ENCODE measurements around the gene GADD45B.
A peak's percentile ranks its signal among the peaks of the same experiment; 100 is the strongest.
"Not testable (repeated sequence)": the region's sequence is repeated elsewhere in the genome, so short reads cannot be mapped to it uniquely, and the experiment has no call there.

GADD45B gene

DNA sequence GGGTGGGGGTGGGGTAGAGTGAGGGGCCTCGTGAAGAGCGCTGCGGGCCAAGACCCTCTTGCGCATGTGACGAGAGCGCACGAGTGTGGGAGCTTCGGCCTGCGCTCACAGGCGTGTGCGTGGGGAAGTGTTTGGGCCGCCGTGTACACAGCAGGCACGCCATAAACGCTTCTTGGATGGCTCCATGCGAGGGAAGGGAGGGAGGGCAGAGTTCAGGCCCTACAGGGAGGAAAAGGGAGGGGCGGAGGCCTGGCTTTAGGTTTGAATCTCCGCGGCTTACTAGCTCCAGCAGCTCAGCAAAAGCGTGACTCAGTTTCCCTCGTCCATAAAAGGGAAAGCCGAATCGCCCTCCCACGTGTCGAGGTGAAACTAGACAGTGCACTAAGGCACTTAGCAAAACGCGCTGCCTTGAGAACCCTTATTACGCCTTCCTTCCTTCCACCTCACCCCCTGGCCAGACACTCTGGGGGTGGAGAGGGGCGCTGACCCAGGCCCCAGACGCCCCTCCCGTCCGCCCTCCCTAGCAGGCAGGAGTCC lies 12.5 kb downstream of the GADD45B start:
- no peak for DNase-seq (ENCODE audit: low read depth)

GRCh38 chr19:2488942-2489731 lies 13.2 kb downstream of the GADD45B start:
- peak; percentile 50 for DNase-seq (ENCODE audit: low read depth)

DNA sequence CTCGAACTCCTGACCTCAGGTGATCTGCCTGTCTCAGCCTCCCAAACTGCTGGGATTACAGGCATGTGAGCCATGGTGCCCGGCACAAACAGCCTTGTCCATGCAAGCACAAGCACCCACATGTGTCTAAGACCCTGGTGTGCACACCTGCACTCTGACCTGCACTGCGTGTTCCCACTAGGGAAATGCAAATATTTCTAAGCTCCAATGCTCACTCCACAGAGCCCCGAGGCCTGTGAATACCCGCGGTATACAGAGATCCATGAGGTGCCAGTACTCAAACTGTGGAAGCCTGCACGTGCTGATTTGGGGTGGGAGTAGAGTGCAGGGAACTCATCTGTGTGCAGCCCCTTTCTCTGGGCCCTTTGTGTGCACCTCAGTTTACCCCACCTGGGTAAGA lies 14.7 kb downstream of the GADD45B start:
- DNase-seq (ENCODE audit: low read depth) = no peak

DNA sequence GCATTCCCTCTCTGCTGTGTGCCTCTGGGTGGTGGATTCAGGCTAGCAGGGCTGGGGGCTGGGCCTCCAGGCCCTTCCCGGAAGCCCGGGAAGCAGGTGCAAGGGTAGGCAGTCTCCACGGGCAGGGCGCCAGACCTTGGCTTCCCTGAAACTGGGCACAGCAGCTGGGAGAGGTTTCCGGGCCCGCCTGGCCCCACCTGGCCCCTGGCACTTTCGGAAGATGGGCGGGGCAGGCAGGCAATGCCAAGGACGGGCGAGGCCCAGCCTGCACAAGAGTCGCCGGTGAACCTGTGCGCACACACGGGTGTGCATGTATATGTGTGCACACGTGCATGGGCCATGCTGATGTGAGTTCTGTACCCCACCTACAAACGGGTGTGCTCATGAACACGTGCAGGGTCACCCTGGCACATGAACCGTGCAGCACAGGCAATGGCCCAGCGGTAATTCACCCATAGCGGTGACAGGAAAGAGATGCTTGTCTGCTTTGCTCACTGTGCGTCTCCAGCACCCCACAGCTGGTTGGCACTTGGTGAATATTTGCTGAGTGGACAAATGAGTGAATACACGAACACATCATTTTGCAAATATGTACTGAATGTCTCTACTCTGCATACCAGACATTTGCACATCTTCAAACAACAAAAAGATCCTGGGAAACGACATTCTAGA lies 15.3 kb downstream of the GADD45B start:
- DNase-seq (ENCODE audit: low read depth) = peak; percentile 88

DNA sequence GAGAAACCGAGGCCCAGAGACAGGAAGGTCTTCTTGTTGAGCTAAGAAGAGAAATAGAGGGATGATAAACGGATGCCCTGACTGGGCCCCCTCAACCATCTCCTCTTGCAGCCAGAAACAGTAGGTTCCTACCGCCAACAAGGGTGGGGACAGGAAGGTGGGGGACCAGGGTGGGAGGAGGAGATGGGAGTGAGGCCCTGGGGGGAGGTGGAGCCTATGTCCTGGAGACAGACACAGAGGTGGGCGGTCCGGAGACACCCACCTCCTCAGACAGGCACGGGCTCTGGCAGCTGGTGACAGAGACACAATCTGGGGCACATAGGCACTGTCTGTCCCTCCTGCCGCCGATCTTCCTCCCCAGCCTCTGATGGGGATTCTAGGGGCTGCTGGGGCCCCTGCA lies 16.9 kb downstream of the GADD45B start:
- DNase-seq (ENCODE audit: low read depth) = no peak

DNA sequence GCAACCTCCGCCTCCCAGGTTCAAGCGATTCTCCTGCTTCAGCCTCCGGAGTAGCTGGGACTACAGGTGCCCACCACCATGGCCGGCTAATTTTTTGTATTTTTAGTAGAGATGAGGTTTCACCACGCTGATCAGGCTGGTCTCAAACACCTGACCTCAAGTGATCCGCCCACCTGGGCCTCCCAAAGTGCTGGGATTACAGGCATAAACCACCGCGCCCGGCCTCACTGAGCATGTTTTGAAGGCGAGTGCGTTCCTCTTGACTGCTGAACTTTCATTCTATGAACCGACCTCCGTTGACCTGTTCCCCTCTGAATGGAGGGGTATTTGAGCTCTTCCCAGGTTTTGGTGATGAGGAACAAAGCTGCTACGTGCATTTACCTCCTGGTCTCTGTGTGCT lies 17.5 kb downstream of the GADD45B start:
- DNase-seq (ENCODE audit: low read depth) = not testable (repeated sequence)

- DNase-seq (ENCODE audit: low read depth) = peak; percentile 77
Measured at GRCh38 chr19:2494084-2494446, 18.1 kb downstream of the GADD45B start.

DNA sequence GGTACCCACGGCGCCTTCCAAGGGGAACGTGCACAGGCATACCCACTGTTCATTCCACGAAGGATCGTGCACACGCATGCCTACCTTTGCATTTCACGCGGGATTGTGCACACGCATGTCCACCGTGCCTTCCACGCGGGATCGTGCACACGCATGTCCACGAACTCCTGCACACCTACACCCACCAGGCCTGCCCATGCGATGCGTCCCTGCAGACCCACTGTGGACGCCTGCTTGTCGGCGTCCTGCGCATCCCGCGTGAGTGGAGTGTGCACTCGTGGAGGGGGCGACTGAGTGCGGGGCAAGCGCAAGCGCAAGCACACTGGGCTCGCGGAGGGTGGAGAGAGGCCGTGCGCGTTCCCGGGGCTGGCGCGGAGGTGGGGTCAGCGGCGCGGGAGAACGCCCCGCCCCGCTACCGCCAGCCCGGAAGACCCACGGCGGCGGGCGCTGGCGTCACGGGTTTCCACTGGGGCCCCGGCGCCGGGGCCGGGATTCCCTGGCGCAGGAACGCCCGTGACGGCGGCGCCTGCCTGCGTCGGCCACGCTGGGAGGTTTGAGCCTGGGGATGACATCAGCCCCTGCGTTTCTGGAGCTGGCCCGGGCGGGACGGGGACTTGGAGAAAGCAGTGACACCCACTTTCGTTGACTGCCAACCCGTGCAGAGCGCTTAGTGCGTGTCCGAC lies 18.7 kb downstream of the GADD45B start:
- DNase-seq (ENCODE audit: low read depth) = peak; percentile 71

- DNase-seq (ENCODE audit: low read depth) = peak; percentile 42
Measured at GRCh38 chr19:2495130-2495641, 19.3 kb downstream of the GADD45B start.

DNA sequence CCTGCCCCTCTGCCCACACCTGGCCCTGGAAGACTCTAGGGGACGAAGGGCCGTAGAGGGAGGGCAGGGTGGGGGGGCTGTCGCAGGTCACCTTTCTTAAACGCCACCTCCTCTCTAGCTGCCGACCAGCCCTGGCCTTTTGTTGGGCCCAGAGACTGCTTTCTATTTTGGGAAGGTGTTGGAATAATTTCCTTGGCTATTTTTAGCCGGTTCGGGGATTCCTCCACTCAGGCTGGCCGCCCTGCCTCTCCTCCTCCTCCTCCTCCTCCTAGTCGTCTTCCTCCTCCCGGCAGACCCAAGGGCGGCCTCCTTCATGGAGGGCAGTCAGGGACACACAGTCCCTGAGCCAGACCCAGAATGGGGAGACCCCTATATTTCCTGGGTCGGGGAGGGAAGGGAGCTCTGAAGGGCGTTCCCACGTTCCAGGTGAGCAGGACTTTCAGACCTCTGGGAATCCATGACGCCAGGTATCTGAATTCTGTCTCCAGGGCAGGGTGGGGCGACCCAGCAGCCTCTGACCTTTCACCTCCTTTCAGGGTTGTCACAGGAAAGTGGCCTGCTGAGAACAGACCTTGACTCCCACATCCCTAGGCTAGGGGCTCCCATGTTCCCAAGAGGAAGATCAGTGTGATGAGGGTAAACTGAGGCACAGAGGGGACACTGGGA lies 19.9 kb downstream of the GADD45B start:
- no peak for DNase-seq (ENCODE audit: low read depth)

DNA sequence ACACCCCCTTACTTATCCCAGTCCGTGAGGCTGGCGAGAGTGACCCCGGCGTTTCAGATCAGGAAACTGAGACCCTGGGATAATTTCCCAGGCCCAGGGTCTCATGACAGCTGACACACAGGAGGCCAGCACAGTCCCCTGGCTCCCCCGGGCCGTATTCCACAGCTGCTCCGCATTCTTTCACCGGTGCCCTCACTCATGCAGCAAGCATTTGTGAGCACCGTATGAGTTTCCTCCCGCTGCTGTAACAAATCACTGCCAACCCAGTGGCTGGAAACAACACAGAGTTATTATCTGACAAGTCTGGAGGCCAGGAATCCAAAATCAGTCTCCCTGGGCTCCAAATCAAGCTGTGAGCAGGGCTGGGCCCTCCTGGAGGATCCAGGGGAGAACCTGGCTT lies 21.3 kb downstream of the GADD45B start:
- no peak for DNase-seq (ENCODE audit: low read depth)

- DNase-seq (ENCODE audit: low read depth) = no peak
Measured at GRCh38 chr19:2500156-2500555, 24.2 kb downstream of the GADD45B start.

DNA sequence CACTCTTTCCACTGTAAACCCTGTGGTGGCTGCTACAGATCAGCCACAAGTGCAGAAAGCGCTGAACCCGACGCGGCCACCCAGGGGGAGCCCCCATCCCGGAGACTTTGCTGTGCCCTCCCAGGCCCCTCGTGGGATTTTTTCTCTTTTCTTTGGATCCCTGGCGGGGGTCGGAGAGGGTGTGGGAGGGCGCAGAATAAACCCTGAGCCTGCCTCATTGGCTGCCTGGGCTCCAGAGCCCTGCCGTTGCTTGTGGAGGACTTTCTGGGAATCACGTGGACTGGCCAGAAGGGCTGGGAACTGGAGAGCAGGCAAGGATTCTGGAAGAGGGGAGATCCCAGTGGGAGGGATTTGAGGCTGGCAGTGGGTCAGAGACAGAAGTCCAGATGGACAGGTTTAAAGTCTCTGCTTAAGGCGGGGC lies 24.9 kb downstream of the GADD45B start:
- DNase-seq (ENCODE audit: low read depth) = no peak

GRCh38 chr19:2503521-2504109 lies 27.7 kb downstream of the GADD45B start:
- DNase-seq (ENCODE audit: low read depth) = peak; percentile 89

DNA sequence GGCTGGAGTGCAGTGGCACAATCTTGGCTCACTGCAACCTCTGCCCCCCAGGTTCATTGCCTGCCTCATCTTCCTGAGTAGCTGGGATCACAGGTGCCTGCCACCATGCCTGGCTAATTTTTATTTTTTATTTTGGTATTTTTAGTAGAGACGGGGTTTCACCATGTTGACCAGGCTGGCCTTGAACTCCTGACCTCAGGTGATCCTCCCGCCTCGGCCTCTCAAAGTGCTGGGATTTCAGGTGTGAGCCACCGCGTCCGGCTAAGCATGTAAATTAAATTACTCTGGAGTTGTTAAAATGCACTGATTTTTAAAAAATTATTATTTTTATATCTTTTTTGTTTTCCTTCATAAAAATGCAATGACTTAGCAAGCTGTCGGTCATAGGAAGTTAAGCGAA lies 30.7 kb downstream of the GADD45B start:
- not testable (repeated sequence) for DNase-seq (ENCODE audit: low read depth)

DNA sequence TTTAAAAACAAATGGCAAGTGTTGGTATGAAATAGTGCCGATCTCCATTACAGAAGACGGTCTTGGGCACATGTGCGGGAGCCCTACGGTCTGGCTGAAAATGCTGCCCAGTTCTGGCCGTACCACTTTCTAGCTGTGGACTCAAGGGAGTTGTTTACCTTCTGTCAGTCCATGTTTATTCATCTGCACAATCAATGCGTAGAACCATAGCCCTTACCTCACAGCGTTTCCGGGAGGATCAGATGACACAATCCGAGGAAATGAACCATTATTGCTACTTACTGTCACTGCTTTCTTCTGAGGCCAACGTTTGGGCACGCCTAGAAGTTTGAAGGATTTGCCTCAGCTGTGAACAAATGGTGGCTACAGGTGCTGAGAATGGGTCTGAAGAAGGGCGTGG lies 31.2 kb downstream of the GADD45B start:
- DNase-seq (ENCODE audit: low read depth) = peak; percentile 63

GRCh38 chr19:2509096-2509495 lies 33.2 kb downstream of the GADD45B start:
- no peak for DNase-seq (ENCODE audit: low read depth)

- no peak for DNase-seq (ENCODE audit: low read depth)
Measured at GRCh38 chr19:2511570-2511969, 35.6 kb downstream of the GADD45B start.

DNA sequence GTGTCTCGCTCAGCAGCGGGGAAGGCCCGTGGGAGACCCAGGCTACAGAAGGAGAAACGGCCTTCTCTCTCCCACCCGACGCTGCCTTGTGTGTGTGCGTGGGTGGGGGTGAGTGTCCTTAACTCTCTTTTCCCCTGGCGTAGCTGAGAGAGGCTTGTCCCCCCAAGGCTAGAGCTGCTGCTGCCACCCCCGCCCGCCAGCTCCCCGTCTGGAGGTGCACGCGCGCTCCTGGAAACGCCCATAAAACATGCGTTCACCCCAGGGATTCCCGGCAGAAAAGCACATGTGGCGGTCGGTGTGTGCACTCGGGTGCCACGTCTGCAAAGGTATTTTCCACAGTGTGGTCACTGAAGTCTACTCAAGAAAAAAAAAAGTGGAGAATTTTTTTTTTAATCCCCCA lies 36.1 kb downstream of the GADD45B start:
- no peak for DNase-seq (ENCODE audit: low read depth)

DNA sequence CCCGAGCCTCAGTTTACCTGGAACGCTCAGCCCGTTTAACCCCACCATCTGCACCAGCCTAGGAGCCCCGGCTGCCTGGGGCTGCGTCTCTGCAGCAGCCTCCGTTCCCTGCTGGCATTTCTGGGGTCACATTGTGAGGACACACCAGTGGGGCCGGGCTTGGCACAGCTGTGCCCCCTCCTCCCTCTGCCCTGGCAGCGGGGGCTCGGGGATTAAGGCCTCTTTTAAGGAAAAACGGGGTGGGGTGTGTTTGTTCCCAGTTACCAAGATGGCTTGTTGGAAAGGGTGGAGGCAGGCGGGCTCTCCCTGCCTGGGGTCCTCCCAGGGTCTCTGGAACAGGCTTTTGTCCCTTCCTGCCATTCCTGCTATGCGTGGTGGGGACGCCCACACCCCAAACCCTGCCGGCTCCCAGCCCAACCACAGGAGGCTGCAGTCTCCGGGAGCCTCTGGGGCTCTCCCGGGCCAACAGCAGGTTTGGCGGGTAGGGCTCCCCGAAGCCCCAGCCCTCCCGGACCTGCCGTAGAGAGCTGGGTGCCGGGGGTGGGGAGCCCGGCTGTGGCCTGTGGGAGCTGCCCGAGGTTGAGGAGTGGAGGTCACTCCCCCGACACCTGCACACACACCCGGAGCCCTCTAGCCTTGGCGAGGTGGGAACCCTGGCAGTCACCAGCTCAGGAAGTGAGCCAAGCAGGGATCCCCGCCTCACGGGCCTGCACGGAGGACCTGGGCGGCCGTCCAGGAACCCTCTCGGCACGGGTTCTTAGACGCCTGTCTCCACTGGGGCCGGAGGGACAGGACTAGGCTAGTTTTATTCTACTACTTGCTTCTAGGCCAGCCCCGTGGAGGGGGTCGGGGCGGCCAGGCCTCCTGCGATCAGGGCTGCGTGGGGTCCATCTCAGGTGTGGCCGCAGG lies 36.9 kb downstream of the GADD45B start:
- no peak for DNase-seq (ENCODE audit: low read depth)
